IgD-negative memory B cell (primary cell): ENCODE results near the gene MPPED1. TPM values are rescaled to one million over a fixed set of nuclear protein-coding genes. Genes with fewer than 3 reads are reported as not detected.

Source experiments
- H3K27ac Mint-ChIP-seq, 3 donors: one replicate each; pipeline ENCODE4 v1.8.0; 2020 to 2022; ENCODE audit warnings: mild to moderate bottlenecking in 3 of 3, mixed read lengths in 3 of 3, moderate library complexity in 1 of 3
- H3K27me3 Mint-ChIP-seq: one replicate; pipeline ENCODE4 v1.8.0; 2021; ENCODE audit warnings: mixed read lengths
- H3K36me3 Mint-ChIP-seq: one replicate; pipeline ENCODE4 v1.8.0; 2020; ENCODE audit warnings: mild to moderate bottlenecking, mixed read lengths
- H3K4me1 Mint-ChIP-seq, 3 donors: one replicate each; pipeline ENCODE4 v1.8.0; 2020 to 2022; ENCODE audit warnings: mixed read lengths in 3 of 3, mild to moderate bottlenecking in 1 of 3
- H3K4me3 Mint-ChIP-seq, 4 donors: one replicate each; pipeline ENCODE4 v1.8.0; 2020 to 2022; ENCODE audit warnings: mild to moderate bottlenecking in 4 of 4, mixed read lengths in 4 of 4, moderate library complexity in 3 of 4
- H3K9me3 Mint-ChIP-seq, 3 donors: one replicate each; pipeline ENCODE4 v1.8.0; 2020 to 2021; ENCODE audit warnings: mixed read lengths in 3 of 3, mild to moderate bottlenecking in 1 of 3
- polyA plus RNA-seq: library from polyadenylated mRNA; unstranded; fragments of 300-500 nt; fragmentation: Illumina TruSeq; gene quantifications from one replicate; pipeline ENCODE4 v1.2.3, GENCODE V29; 2021

MPPED1 gene
- polyA plus RNA-seq, 1 donor from 2014 or later = not detected

GRCh38 chr22:43554259-43554636, 142.4 kb downstream of the MPPED1 start:
- Mint-ChIP-seq H3K27ac (no peak overlapping the region), H3K27me3 (no peaks in the 10 kb centered on the region), H3K36me3 (peaks cover 5% of the 10 kb centered on the region), H3K4me3 (no peak overlapping the region), H3K4me1 (no peaks in the 10 kb centered on the region), H3K9me3 (peaks cover 0 to 5% (median 2%) of the 10 kb centered on the region in 3 donors)

- Mint-ChIP-seq H3K4me3 (no peak overlapping the region), H3K9me3 (peaks cover 0 to 8% (median 2%) of the 10 kb centered on the region in 3 donors), H3K27me3 (no peaks in the 10 kb centered on the region), H3K4me1 (no peaks in the 10 kb centered on the region), H3K27ac (no peak overlapping the region), H3K36me3 (peaks cover 6% of the 10 kb centered on the region)
Observed at GRCh38 chr22:43554694-43555365, 143.0 kb downstream of the MPPED1 start.

GRCh38 chr22:43555561-43556515, 144.0 kb downstream of the MPPED1 start:
- Mint-ChIP-seq H3K4me1 (no peaks in the 10 kb centered on the region), H3K27ac (no peak overlapping the region), H3K27me3 (no peaks in the 10 kb centered on the region), H3K4me3 (no peak overlapping the region), H3K9me3 (peaks cover 0 to 9% (median 2%) of the 10 kb centered on the region in 3 donors), H3K36me3 (peaks cover 6% of the 10 kb centered on the region)

Other genes starting within 250 kb of the MPPED1 start
- gene TTLL12, start 224.9 kb upstream of the MPPED1 start, polyA plus RNA-seq = 20.0 TPM
- gene SCUBE1, start 68.6 kb upstream of the MPPED1 start, polyA plus RNA-seq = not detected